Posterior cingulate gyrus (tissue), 11 donors: Measurements from ENCODE around the gene OSBPL9.
"Not testable (repeated sequence)": the region's sequence is repeated elsewhere in the genome, so short reads cannot be mapped to it uniquely, and the experiment has no call there.

Source experiments
- DNase-seq, 10 donors: peaks; one replicate each; pipeline versions ENCODE4 v3.0.0 to v3.0.0-alpha.2; 2020 to 2021; ENCODE audit warnings: mixed read lengths in 3 of 10
- intact Hi-C: fragments of 100-400 bp; cut with DNase I; formaldehyde crosslinking; loops from one replicate; pipeline ENCODE4 v1.15.1; 2023

Gene OSBPL9

GRCh38 chr1:51605961-51606723 is 10.8 kb upstream of the OSBPL9 start:
- no peak for DNase-seq
- intact Hi-C loops = no loop called here

- intact Hi-C loops = no loop called here
- no peak for DNase-seq
Observed at GRCh38 chr1:51607681-51608095, 9.2 kb upstream of the OSBPL9 start.

DNA sequence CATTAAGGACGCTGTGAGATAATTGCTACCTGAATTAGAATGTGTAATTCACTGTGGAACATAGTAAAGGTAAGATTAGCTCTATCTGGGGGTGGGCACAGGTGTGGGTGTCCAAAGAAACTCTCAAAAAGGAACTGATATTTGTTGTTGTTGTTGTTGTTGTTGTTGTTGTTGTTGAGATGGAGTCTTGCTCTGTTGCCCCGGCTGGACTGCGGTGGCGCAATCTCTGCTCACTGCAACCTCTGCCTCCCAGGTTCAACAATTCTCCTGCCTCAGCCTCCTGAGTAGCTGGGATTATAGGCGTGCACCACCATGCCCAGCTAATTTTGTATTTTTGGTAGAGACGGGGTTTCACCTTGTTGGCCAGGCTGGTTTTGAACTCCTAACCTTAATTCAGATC is 6.8 kb upstream of the OSBPL9 start:
- DNase-seq, intact Hi-C loops: not testable (repeated sequence)

DNA sequence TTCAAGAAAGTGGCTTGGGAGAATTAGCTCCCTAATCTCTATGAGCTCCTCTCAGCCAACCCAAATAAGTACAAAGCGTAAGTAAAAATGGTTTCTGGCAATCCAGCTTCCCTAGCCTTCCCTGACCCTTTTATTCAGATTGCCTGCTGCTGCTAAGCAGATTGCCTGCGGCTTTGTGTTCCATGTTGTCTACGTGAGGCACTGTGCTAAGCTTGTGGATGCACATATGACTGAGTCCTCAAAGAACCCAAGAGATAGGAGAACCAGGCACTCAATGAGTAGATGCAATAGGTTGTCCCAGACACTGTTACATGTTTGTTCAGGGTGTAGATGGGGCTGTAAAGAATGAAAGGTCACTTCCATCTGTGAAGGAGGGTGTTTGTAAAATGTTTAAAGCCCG is 6.3 kb upstream of the OSBPL9 start:
- no peak for DNase-seq
- intact Hi-C loops = no loop called here

- DNase-seq = no peak
- intact Hi-C loops = no loop called here
Observed at GRCh38 chr1:51612447-51612961, 4.4 kb upstream of the OSBPL9 start.

GRCh38 chr1:51615780-51616291 is 1.1 kb upstream of the OSBPL9 start:
- DNase-seq = no peak
- intact Hi-C loops = loop anchor here (5.0 kb wide), 1 partner anchor 34 kb away; no protein-coding TSS in a partner anchor

DNA sequence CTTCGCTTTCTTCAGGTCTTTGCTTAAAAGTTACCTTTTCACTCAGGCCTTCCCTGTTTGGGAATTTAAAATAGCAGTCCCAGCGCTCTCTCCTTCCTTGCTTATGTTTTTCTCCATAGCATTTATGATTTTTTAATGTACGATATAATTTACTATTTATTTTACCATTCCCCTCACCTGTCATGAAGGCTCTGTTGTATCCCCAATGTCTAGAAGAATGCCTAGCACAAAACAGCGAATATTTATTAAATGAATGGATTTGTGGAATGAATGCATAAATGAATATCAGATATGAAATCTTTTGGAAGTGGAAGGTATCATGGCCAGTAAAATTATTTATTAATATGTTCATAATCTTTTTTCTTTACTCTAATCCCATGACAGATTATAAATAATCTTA is 402 bp upstream of the OSBPL9 start:
- no peak for DNase-seq
- intact Hi-C loops = loop anchor here (5.0 kb wide), 1 partner anchor 34 kb away; no protein-coding TSS in a partner anchor

DNA sequence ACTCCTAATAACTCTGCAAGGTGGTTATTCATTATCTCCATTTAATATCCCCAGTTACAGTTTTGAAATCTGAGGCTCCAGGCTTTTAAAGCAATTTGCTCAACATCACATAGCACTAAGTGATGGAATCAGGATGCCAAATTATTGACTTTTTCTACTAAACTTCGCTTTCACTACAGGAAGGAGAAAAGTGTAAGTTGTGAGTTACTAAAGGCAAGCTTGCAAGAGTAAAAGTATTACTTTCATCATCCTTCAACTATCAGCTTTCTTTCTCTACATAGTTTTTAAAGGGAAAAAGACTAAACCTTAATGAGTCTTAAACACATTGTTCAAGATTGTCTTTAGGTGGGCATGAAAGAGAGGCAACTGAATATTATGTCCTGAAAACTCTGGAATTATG is 1.8 kb downstream of the OSBPL9 start:
- no peak for DNase-seq
- intact Hi-C loops = loop anchor here (5.0 kb wide), 1 partner anchor 36 kb away; no protein-coding TSS in a partner anchor

GRCh38 chr1:51620470-51620869 is 3.6 kb downstream of the OSBPL9 start:
- no peak for DNase-seq
- intact Hi-C loops = loop anchor here (10.0 kb wide), 1 partner anchor 254 kb away; the partner anchor contains the start of gene NRDC

DNA sequence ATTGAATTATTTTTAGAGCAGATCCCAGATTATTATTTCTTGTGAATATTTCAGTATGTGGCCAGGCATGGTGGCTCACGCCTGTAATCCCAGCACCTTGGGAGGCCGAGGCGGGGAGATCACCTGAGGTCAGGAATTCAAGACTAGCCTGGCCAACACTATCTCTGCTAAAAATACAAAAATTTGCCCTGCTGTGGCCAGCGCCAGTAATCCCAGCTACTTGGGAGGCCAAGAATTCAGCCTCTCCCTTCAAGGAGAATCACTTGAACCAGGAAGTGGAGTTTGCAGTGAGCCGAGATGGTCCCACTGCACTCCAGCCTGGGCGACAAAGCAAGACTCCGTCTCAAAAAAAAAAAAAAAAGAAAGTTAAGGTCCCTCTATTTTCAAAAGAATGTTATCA is 4.3 kb downstream of the OSBPL9 start:
- no peak for DNase-seq
- intact Hi-C loops = loop anchor here (10.0 kb wide), 1 partner anchor 254 kb away; the partner anchor contains the start of gene NRDC

- intact Hi-C loops = loop anchor here (10.0 kb wide), 1 partner anchor 253 kb away; the partner anchor contains the start of gene NRDC
- no peak for DNase-seq
Observed at GRCh38 chr1:51621841-51622454, 5.1 kb downstream of the OSBPL9 start.

DNA sequence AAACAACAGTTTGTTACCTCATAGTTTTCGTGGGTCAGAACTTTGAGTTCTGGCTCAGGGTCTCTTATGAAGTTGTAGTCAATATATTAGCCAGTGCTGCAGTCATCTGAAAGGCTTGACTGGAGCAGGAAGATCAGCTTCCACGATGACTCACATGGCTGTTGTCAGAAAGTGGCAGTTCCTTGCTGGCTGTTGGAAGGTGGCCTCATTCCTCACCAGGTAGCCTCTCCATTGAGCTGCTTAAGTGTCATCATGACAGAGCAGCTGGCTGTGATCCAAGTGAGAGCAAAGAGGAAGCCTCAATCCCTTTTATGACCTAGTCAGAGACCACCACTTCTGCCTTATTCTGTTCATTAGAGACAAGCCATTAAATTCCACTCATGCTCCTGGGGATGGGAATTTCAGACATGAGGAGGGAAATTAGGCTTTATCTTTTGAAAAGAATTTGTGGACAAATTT is 5.6 kb downstream of the OSBPL9 start:
- no peak for DNase-seq
- intact Hi-C loops = loop anchor here (10.0 kb wide), 1 partner anchor 252 kb away; the partner anchor contains the start of gene NRDC

- DNase-seq = no peak
- intact Hi-C loops = loop anchor here (10.0 kb wide), 1 partner anchor 252 kb away; the partner anchor contains the start of gene NRDC
Observed at GRCh38 chr1:51623025-51623424, 6.1 kb downstream of the OSBPL9 start.

- DNase-seq = no peak
- intact Hi-C loops = loop anchor here (10.0 kb wide), 1 partner anchor 251 kb away; the partner anchor contains the start of gene NRDC
Observed at GRCh38 chr1:51623450-51623849, 6.6 kb downstream of the OSBPL9 start.

GRCh38 chr1:51624855-51625254 is 8.0 kb downstream of the OSBPL9 start:
- intact Hi-C loops = loop anchor here (5.0 to 10.0 kb wide), 2 partner anchors 142 to 250 kb away; partner anchors contain the start of gene NRDC
- DNase-seq = no peak

- intact Hi-C loops = loop anchor here (5.0 to 10.0 kb wide), 2 partner anchors 140 to 247 kb away; partner anchors contain the start of gene NRDC
- DNase-seq = no peak
Observed at GRCh38 chr1:51627672-51628071, 10.8 kb downstream of the OSBPL9 start.

- intact Hi-C loops = loop anchor here (5.0 to 10.0 kb wide), 2 partner anchors 138 to 246 kb away; partner anchors contain the start of gene NRDC
- DNase-seq = no peak
Observed at GRCh38 chr1:51628715-51629590, 12.1 kb downstream of the OSBPL9 start.

DNA sequence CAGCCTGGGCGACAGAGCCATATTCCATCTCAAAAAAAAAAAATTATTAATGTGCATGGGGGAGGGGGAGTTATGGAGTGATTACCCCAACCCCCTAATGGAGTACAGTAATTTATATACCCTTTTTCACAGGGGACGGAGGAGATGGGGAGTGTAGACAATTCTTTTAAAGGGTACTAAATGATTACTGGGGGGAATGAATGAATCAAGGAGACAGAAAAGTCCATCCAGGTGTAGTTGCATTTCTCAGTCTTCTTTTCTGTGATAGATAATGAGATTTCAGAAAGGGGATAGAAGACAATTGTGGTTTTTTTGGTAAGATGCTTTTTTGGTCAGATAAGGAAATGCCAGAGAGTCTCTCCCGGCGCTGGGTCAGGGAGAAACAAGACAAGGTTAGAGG is 13.0 kb downstream of the OSBPL9 start:
- DNase-seq = no peak
- intact Hi-C loops = loop anchor here (5.0 to 10.0 kb wide), 2 partner anchors 137 to 245 kb away; partner anchors contain the start of gene NRDC

- no peak for DNase-seq
- intact Hi-C loops = no loop called here
Observed at GRCh38 chr1:51630393-51630792, 13.5 kb downstream of the OSBPL9 start.

- DNase-seq = no peak
- intact Hi-C loops = no loop called here
Observed at GRCh38 chr1:51630922-51631321, 14.0 kb downstream of the OSBPL9 start.
